SK-N-SH (cell line): ENCODE results near the gene TRRAP. TPM values are rescaled to one million over a fixed set of nuclear protein-coding genes. Genes with fewer than 3 reads are reported as not detected.

ENCODE experiments used
- CTCF ChIA-PET: fragments of 300-600, 350-600 bp; formaldehyde crosslinking; extraction: SDS; loops from one replicate; lab custom pipeline; 2021; lab: Yijun Ruan, JAX
- POLR2A ChIA-PET: fragments of 350-600 bp; sonication (Branson Sonifier 250); formaldehyde crosslinking; extraction: SDS; loops from one replicate; lab custom pipeline; 2020; ENCODE audit warnings: antibody characterized with exemption, inconsistent platforms; lab: Yijun Ruan, JAX
- DNase-seq: peaks from one replicate; pipeline ENCODE4 v3.0.0; 2012
- H2AFZ ChIP-seq: fragments of 200-600 bp; sonication (generic); 2 replicates; pipeline ENCODE4 v1.8.1; 2016; ENCODE audit warnings: antibody characterized with exemption, mild to moderate bottlenecking, low read depth
- H3F3A ChIP-seq: fragments of 200-600 bp; sonication (generic); replicated peaks from 2 replicates; pipeline ENCODE3; 2016; ENCODE audit warnings: antibody characterized with exemption, mild to moderate bottlenecking; ENCODE audit not compliant: insufficient read depth
- H3K27ac ChIP-seq, 2 experiments: fragments of 200-500 bp in 1 of 2; fragments of 200-600 bp in 1 of 2; sonication (Bioruptor generic) in 1 of 2; sonication (generic), shearing (Covaris generic) in 1 of 2; 2 replicates each; pipeline versions ENCODE4 v1.5.1 to v1.6.1; 2014 to 2016; ENCODE audit warnings: low read depth in 2 of 2, inconsistent platforms in 1 of 2, low read length in 1 of 2, mild to moderate bottlenecking in 1 of 2, mixed read lengths in 1 of 2
- H3K27me3 ChIP-seq: fragments of 200-600 bp; sonication (generic), shearing (Covaris generic); 2 replicates; pipeline ENCODE4 v1.6.1; 2016; ENCODE audit warnings: mixed run types; ENCODE audit not compliant: insufficient read depth
- H3K36me3 ChIP-seq, 2 experiments: fragments of 200-500 bp in 1 of 2; fragments of 200-600 bp in 1 of 2; sonication (Bioruptor generic) in 1 of 2; sonication (generic) in 1 of 2; replicated peaks in 1 of 2; 2 replicates each; pipeline versions ENCODE3 to v1.5.1; 2014 to 2016; ENCODE audit warnings: low read length in 1 of 2, mild to moderate bottlenecking in 1 of 2; ENCODE audit not compliant: insufficient read depth in 2 of 2, control insufficient read depth in 1 of 2
- H3K4me1 ChIP-seq, 2 experiments: fragments of 200-500 bp in 1 of 2; fragments of 200-600 bp in 1 of 2; sonication (Bioruptor generic) in 1 of 2; sonication (generic), shearing (Covaris generic) in 1 of 2; 2 replicates each; pipeline versions ENCODE4 v1.5.1 to v1.6.1; 2014 to 2016; ENCODE audit warnings: low read depth in 1 of 2, low read length in 1 of 2, mixed run types in 1 of 2; ENCODE audit not compliant: insufficient read depth in 2 of 2, control insufficient read depth in 1 of 2
- H3K4me2 ChIP-seq: fragments of 200-600 bp; sonication (generic), shearing (Covaris generic); 2 replicates; pipeline ENCODE4 v1.6.1; 2017; ENCODE audit warnings: mixed run types
- H3K4me3 ChIP-seq, 2 experiments: fragments of 200-500 bp in 1 of 2; fragments of 200-600 bp in 1 of 2; sonication (Bioruptor generic) in 1 of 2; sonication (generic), shearing (Covaris generic) in 1 of 2; 2 replicates each; pipeline versions ENCODE4 v1.5.1 to v1.8.1; 2014 to 2016; ENCODE audit warnings: low read depth in 2 of 2, inconsistent platforms in 1 of 2, low read length in 1 of 2, mild to moderate bottlenecking in 1 of 2, mixed read lengths in 1 of 2, moderate library complexity in 1 of 2
- H3K79me2 ChIP-seq: fragments of 200-600 bp; sonication (generic); 2 replicates; pipeline ENCODE4 v1.8.1; 2017; ENCODE audit warnings: mild to moderate bottlenecking; ENCODE audit not compliant: insufficient read depth
- H3K9ac ChIP-seq: fragments of 200-600 bp; sonication (generic); 2 replicates; pipeline ENCODE4 v1.6.1; 2017; ENCODE audit warnings: mixed run types
- H3K9me2 ChIP-seq: fragments of 200-600 bp; sonication (generic); 2 replicates; pipeline ENCODE4 v1.6.1; 2017; ENCODE audit warnings: mixed run types
- H3K9me3 ChIP-seq: fragments of 200-600 bp; sonication (generic); 2 replicates; pipeline ENCODE4 v1.6.1; 2017; ENCODE audit warnings: mixed run types, mild to moderate bottlenecking, moderate library complexity
- H4K20me1 ChIP-seq: fragments of 200-600 bp; sonication (generic); 2 replicates; pipeline ENCODE4 v1.6.1; 2017; ENCODE audit warnings: mild to moderate bottlenecking, mixed run types; ENCODE audit not compliant: insufficient read depth
- EZH2phosphoT487 ChIP-seq: fragments of 200-600 bp; sonication (generic); IDR thresholded peaks from 2 replicates; pipeline ENCODE4 v1.6.1; 2017; ENCODE audit warnings: low read depth, mixed run types, mild to moderate bottlenecking, antibody characterized with exemption, moderate library complexity, borderline replicate concordance
- FOSL2 ChIP-seq: IDR thresholded peaks from 2 replicates; pipeline ENCODE4 v1.4.0; 2012; ENCODE audit warnings: low read depth, mild to moderate bottlenecking, moderate library complexity, borderline replicate concordance
- GABPA ChIP-seq: IDR thresholded peaks from 2 replicates; pipeline ENCODE4 v1.4.0; 2012; ENCODE audit warnings: low read depth, mild to moderate bottlenecking
- GATA2 ChIP-seq: sonication (generic); formaldehyde crosslinking; IDR thresholded peaks from 2 replicates; pipeline ENCODE4 v1.5.0; 2020; ENCODE audit warnings: mild to moderate bottlenecking, missing genetic modification reagents
- JUND ChIP-seq: IDR thresholded peaks from 2 replicates; pipeline ENCODE4 v1.4.0; 2012
- MAX ChIP-seq: IDR thresholded peaks from 2 replicates; pipeline ENCODE4 v1.4.0; 2012; ENCODE audit warnings: low read depth
- NFIC ChIP-seq: IDR thresholded peaks from 2 replicates; pipeline ENCODE4 v1.4.0; 2012; ENCODE audit warnings: borderline replicate concordance
- NRF1 ChIP-seq: IDR thresholded peaks from 2 replicates; pipeline ENCODE4 v1.6.1; 2012; ENCODE audit warnings: low read depth, mild to moderate bottlenecking, low read length
- POLR2AphosphoS5 ChIP-seq: IDR thresholded peaks from 2 replicates; pipeline ENCODE4 v1.6.1; 2012; ENCODE audit warnings: low read depth, low read length
- RAD21 ChIP-seq: IDR thresholded peaks from 2 replicates; pipeline ENCODE4 v1.6.1; 2012; ENCODE audit warnings: mild to moderate bottlenecking, low read length
- SIN3A ChIP-seq: IDR thresholded peaks from 2 replicates; pipeline ENCODE4 v1.6.1; 2012; ENCODE audit warnings: low read depth, mild to moderate bottlenecking, low read length, moderate library complexity, borderline replicate concordance
- TAF1 ChIP-seq: IDR thresholded peaks from 2 replicates; pipeline ENCODE4 v1.6.1; 2012; ENCODE audit warnings: low read depth, mild to moderate bottlenecking, low read length, moderate library complexity, borderline replicate concordance
- TCF12 ChIP-seq: IDR thresholded peaks from 2 replicates; pipeline ENCODE4 v1.4.0; 2012
- TEAD4 ChIP-seq: IDR thresholded peaks from 2 replicates; pipeline ENCODE4 v1.4.0; 2012; ENCODE audit warnings: mild to moderate bottlenecking, borderline replicate concordance; ENCODE audit not compliant: insufficient read depth
- USF2 ChIP-seq: fragments of 150-350 bp; IDR thresholded peaks from 2 replicates; pipeline ENCODE4 v1.6.1; 2017; ENCODE audit warnings: antibody characterized with exemption, low read length, low read depth, borderline replicate concordance
- WGBS: methylation state at CpG from one replicate; pipeline ENCODE4 v1.1.6; 2017; ENCODE audit warnings: low lambda C conversion rate; 5-methylcytosine and 5-hydroxymethylcytosine counted together
- polyA plus RNA-seq, 3 experiments: library from polyadenylated mRNA; depleted of rRNA; stranded (reverse); fragments of >200 nt; gene quantifications; 2 replicates each; pipeline ENCODE4 v1.2.3, GENCODE V29; 2012
- TF ChIP-seq, protein P1 (sequence below): IDR thresholded peaks from 2 replicates; pipeline ENCODE4 v1.4.0; 2012; ENCODE audit warnings: low read depth, borderline replicate concordance

TRRAP gene
- polyA plus RNA-seq, 1 of the 3 experiments (the other 2 are of a cell fraction): 24.9 TPM

- TF ChIP-seq GABPA: no peak
- no peak for TF ChIP-seq NFIC
- no peak for TF ChIP-seq TEAD4
- TF ChIP-seq, protein P1, sequence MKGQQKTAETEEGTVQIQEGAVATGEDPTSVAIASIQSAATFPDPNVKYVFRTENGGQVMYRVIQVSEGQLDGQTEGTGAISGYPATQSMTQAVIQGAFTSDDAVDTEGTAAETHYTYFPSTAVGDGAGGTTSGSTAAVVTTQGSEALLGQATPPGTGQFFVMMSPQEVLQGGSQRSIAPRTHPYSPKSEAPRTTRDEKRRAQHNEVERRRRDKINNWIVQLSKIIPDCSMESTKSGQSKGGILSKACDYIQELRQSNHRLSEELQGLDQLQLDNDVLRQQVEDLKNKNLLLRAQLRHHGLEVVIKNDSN: no peak
- TF ChIP-seq POLR2AphosphoS5: no peak
- no peak for TF ChIP-seq FOSL2
Observed at GRCh38 chr7:98902523-98902922, 24.2 kb downstream of the TRRAP start (continued).

- Histone ChIP-seq H3K27ac (no peak overlapping the region), H3F3A (no peaks in the 10 kb centered on the region), H3K27me3 (no peaks in the 10 kb centered on the region), H3K4me3 (no peak overlapping the region), H3K9me2 (no peaks in the 10 kb centered on the region), H3K4me2 (no peak overlapping the region), H3K79me2 (0 out of 2 replicates have a peak, but pooled peaks cover 3% of the 10 kb centered on the region), H3K36me3 (peaks cover 75 to 91% of the 10 kb centered on the region in 2 experiments), H4K20me1 (no peaks in the 10 kb centered on the region), H2AFZ (no peak overlapping the region), H3K9ac (no peak overlapping the region), H3K9me3 (no peaks in the 10 kb centered on the region), H3K4me1 (peaks cover 0 to 6% of the 10 kb centered on the region in 2 experiments; a peak in 1 of 4 replicates)
- TF ChIP-seq TCF12 (no peak), FOSL2 (no peak), NRF1 (no peak), NFIC (no peak), JUND (no peak), GATA2 (CRISPR knock-in tag) (no peak), USF2 (no peak), MAX (no peak), SIN3A (no peak), POLR2AphosphoS5 (no peak), EZH2phosphoT487 (no peak), TAF1 (no peak), TEAD4 (no peak), RAD21 (no peak), GABPA (no peak)
- TF ChIP-seq, protein P1: no peak
- ChIA-PET CTCF (interaction anchor here (1.2 to 3.0 kb wide), 7 partner anchors 12 to 158 kb away, joined by 3 to 12 read pairs (median 4); partner anchors contain the start of gene TRRAP), POLR2A (interaction anchor here (0.9 kb wide), 1 partner anchor 53 kb away, joined by 3 read pairs; no protein-coding TSS in a partner anchor)
- WGBS: 90% methylated on average over 4 of the region's 4 CpGs
- no peak for DNase-seq
Observed at GRCh38 chr7:98903246-98903645, 24.9 kb downstream of the TRRAP start.
